Endothelial cell of hepatic sinusoid (primary cell): Measurements from ENCODE around the gene KAT6B.
"Not testable (repeated sequence)": the region's sequence is repeated elsewhere in the genome, so short reads cannot be mapped to it uniquely, and the experiment has no call there.

Source experiments
- in situ Hi-C: cut with HindIII; loops from 2 replicates; pipeline ENCODE4 v1.10.0; 2017; ENCODE audit warnings: low sequenced_read_pairs

Gene KAT6B

DNA sequence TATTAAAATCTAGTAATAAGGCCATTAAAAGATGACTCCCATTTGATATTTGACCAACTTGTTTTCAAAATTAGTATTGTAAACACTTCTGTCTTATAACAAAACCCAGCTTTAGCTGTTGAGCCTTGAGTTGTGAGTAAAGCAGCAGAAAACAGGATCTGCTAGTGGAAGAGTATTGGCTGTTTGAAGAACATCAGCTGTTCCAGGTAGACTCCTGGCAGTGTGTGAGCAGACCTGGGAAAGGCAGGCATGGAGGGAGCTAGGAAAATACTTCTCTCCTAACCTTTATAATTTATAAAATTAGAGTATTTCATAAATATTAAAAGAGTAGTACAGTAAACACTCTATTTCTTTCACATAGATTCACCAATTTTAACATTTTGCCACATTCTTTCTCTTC, 29.0 kb downstream of the KAT6B start:
- in situ Hi-C loops: no loop called here

DNA sequence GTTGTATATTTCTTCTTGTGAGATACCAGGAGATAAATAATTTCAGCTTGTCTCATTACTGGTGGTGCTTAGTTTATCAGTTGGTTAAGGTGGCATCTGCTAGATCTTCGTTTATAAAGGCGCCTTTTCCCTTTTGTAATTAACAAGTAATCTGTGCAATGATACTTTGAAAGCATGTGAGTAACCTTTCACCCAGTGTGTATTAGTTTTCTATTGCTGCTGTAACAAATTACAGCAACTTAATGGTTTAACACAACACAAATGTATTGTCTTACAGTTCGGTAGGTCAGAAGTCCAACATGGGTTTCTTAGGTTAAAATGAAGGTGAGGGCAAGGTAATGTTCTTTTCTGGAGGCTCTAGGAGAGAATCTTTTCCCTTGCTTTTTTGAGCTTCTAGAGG, 30.5 kb downstream of the KAT6B start:
- in situ Hi-C loops: no loop called here

DNA sequence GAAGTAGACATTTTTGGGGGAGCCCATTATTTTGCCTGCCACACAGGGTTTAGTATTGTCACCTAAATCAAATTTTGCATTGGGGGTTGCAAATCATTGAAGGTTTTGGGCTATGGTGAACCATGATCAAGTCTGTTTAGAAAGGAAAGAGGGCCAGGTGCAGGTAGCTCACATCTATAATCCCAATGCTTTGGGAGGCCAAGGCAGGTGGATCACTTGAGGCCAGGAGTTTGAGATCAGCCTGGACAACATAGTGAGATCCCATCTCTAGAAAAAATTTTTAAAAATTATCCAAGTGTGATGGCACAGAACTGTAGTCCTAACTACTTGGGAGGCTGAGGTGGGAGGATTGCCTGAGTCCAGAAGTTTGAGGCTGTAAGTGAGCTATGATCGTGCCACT, 31.2 kb downstream of the KAT6B start:
- in situ Hi-C loops: no loop called here

DNA sequence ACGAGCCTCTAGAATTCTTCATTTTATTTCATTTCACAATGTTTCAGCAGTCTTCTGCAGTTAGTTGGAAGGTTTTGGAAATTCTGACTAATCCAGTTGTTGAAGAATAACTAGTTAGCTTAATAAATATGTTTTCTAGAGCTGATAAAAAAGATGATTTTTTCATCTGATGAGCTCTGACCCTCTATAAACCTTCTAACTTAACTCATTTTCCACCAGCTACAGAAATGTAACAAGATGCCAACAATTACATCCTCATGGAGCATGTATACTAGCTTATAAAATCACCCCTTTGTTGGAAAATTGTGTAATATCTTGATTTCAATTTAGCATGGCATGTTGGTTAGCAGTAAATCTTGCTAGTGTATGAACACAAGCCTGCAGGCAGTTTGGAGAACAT, 33.1 kb downstream of the KAT6B start:
- in situ Hi-C loops: no loop called here

DNA sequence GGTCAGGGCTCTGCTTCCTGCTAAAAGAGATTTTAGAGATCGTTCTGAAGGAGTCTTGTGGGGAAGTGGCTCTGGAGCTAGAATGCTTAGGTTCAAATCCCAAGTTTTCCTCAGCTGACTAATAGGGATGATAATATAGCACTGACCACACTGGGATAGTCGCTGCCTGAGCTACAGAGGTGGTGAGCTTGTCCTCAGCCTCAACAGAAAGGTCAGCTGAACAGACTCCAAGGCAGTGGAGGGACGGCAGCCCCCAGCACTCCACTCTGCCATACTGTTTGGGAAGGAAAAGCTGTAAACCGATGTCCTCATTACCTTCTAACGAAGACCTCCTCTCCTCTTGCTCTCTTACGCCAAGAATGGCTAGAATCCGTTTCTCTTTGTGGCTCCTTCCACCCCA, 36.2 kb downstream of the KAT6B start:
- in situ Hi-C loops: no loop called here

DNA sequence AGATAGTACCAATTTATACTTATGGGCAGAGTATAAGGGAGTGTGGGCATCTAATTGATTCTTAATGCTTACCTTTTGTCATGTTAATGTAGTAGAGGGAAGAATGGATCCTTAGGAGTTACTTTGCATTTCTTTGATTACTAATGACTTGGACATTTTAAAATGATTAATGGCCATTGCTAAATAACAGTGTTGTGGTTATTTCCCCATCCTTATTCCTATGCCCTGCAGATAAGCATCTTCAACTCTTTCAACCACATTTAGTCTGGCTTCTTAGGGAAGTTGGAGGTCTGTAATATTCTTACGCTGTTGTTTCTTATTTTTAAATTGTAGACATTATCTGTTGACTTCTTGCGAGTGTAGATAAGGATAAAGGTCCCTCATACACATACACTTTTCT, 37.2 kb downstream of the KAT6B start:
- in situ Hi-C loops: no loop called here

DNA sequence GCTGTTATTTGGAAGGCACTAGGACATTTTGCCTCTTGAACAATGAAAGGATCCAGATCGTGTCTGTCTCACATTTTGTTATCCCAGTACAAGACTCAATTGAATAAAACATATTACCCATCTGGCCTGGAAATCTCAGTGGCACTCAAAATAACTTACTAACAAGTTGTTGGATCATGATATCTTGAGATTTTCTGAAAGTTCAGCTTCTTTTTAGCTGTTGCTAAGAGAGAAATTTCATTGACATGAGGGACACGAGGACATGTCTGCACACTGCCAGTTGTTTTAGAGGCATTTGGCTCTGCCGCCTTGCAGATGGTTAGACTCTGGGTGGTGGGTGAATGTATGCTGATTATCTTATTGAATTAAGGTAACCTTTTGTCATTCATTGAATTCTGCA, 41.0 kb downstream of the KAT6B start:
- in situ Hi-C loops: no loop called here

DNA sequence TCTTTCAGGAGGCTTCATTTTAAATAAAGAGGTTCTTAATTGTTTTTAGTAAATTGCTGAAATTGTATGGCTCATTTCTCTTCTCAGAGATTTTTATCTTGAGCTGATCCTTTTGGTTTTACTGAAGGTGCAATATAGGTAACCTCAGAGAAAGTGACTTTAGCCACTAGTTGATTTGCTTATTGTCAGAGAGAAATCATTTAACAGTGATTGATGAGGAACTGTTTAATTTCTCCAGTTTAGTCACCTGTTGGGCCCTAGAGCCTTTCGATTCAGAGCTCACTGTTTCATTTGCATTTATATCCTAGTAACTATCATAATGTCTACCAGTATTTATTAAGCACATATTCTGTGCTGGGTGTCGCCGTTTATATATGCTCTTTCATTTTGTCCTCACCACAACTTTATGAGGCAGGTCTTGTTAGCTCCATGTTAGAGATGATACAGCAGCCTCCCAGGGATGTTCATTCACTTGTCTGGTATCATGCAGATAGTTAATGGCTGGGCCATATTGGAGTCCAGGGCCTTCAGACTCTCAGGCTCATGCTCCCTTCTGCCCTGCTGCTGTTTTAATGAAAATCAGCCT, 42.1 kb downstream of the KAT6B start:
- in situ Hi-C loops: no loop called here

DNA sequence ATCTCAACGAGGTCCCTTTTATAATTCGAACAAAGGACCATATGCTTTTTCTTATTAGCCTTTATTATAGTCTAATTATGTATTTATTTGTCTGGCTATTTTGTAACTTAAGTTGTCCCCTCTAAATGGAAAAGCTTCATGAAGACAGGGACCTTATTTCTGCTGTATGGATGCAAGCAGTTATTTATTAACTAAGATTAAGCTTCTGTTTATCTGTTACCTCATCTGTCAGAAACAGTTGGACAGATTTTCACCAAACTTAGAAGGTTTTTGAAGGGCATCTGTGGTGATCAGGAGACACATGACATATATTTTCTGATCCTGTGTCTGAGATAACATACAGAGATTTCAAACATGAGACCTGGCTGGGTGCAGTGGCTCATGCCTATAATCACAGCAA, 43.2 kb downstream of the KAT6B start:
- in situ Hi-C loops: no loop called here

DNA sequence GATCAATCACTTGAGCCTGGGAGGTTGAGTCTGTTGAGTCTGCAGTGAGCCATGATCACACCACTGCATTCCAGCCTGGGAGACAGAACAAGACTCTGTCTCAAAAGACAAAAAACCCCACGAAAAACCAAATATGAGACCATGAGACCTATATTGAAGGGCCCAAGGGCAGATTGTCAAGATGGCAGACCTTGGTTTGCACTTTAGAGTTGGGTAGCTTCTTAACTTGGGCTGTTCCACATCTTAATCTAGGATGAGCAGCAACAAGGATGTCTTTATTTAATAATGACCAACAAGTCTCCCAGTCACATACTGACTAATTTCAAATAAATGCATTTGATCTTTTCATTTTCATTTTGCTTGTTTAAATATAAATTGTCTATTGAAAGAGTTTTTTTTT, 43.8 kb downstream of the KAT6B start:
- in situ Hi-C loops: no loop called here

DNA sequence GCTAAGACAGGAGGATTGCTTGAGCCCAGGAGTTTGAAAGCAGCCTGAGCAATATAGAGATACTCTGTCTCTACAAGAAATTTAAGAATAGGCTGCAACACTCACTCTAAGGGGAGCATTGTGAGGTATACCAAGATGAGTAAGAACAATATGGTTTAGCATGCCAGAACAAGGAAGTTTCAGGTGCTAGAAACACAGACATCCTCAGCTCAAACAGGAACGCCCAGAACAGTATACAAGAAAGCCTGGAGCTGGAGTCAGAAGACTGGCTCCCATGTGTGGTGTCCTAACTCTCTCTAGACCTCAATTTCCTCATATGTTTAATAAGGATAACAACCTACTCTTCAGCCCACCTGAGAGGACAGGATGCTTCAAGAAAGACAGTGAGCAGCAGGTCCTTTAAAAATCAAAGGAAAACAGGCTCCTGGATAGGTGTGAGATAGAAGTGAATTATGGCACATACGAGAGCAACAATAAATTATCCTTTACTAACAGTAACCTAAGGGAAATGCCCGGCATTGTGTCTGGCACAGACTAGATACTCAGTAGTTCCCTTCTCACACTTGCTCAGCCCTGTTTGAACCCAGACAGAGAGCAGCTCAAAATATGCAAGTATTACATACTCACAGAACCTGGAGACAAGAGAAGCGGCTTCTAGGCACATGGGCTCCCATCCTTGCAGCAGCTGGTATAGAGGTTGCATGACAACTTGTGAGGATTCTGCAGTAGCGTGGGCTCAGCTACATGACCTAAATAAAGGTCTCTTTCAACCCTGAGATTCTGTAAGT, 45.4 kb downstream of the KAT6B start:
- in situ Hi-C loops: no loop called here

DNA sequence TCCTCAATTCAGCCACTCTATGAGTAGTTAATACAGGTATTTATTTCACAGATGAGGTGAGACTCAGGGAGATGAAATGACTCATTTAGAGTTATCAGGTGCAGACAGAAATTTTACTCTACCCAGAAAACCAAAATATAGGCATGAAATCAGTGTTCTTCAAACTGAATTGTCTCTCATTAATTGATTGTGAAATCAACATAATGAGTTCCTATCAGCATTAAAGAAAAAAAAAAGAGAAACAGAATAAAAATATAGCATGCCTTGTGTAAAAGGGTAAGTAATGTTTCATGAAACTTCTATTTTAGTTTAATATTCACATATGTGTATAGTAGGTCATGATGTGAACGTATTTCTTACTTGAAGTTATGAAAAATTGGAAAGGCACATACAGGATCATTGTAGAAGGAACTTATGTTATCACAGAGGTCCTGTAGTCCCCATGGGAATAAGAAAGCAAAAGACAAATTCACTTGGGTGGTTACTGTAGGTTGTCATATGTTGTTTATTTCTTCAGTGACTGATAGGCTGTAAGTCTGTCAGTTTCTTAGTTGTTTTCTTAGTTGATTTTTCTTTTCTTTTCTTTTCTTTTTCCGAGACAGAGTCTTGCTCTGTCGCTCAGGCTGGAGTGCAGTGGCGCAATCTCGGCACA, 47.5 kb downstream of the KAT6B start:
- in situ Hi-C loops: no loop called here

DNA sequence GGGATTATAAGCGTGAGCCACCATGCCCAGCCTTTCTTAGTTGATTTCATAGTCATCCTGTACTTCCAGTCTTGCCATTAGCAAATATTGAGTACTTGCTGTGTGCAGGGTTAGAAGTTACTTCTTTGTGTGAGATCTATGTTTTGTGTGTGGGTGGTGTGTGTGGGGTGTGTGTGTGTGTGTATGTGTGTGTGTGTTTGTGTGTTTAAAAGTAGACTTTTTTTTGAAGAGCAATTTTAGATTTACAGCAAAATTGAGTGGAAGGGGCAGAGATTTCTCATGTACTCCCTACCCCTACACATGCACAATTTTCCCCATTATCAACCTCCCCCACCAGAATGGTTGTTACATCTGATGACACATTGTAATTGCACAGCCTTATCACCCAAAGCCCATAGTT, 48.2 kb downstream of the KAT6B start:
- in situ Hi-C loops: no loop called here

DNA sequence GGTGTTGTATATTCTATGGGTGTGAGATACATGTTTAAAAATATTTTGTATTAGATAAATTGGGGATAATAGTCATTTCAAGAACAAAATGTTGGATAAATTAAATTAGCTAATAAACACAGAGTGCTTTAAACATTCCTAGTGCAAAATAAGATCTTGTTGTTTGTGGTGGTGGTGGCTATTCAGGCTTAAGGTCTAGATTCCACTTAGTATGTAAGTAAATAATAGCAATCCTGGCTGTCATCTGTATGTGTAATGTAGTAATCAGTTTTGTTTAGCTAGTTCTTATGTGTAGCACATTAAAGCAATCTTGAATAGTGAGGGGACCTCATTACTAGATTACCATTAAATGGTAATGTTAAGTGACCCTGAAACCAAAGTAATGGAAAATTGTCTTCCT, 48.7 kb downstream of the KAT6B start:
- in situ Hi-C loops: no loop called here

DNA sequence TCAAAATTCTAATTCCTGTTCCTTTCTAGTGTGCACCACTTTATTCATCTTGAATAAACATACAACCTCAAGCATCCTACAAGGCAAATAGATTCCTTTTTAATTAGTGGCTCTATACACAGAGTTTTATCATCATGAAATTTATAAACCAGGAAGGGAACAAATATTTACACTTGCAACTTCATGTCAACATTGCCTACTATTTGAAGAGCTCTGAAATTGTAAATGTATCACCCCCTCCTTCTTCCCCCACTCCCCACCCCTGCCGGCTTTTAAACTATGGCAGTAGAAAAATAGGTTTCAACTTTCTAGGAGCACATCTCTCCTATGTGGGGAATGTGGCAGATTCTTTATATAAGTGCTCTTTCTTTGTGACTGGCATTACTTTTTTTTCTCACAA, 49.6 kb downstream of the KAT6B start:
- in situ Hi-C loops: no loop called here

DNA sequence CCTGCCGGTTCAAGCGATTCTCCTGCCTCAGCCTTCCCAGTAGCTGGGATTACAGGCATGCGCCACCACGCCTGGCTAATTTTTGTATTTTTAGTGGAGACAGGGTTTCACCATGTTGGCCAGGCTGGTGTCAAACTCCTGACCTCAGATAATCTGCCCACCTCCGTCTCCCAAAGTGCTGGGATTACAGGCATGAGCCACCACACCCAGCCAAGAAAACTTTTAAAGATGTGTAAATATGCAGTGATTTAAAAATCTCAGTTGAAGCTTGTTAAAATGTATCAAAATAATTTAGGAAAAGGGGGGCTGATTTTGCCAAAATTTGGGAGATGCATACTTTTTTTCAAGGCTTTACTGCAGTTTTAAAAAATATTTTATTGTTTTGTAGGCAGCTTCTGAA, 50.7 kb downstream of the KAT6B start:
- in situ Hi-C loops: not testable (repeated sequence)

DNA sequence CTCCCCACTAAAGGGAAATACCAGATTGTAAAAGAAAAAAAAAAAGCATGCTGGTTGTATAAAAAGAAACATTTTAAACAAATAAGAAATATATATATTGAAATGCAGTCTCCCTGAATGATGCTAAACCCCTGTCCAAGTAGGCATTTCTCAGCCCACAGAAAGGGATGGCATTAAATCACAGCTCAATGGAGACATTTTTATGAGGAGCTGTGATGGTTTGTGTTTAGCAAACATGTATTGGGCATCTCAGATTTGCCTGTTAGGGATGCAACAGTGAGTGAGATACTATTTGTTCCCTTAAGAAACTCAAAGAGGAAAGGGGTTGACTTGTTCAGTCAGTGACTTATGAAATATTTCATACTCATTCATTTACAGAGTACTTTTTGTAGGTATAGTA, 51.5 kb downstream of the KAT6B start:
- in situ Hi-C loops: no loop called here

DNA sequence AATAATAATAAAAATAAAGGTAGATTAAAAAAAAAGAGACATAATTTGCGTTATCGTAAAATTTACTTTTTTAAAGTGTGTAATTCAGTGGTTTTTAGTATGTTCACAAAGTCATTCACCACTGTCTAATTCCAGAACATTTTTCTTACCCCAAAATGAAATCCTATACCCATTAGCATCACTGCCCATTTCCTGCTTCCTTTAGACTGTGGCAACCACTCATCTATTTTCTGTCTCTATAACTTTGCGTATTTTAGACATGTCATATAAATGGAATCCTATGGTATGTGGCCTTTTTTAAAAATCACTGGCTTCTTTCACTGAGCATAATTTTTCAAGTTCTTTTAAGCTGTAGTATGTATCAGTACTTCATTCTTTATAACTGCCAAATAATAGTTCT, 53.6 kb downstream of the KAT6B start:
- in situ Hi-C loops: no loop called here

DNA sequence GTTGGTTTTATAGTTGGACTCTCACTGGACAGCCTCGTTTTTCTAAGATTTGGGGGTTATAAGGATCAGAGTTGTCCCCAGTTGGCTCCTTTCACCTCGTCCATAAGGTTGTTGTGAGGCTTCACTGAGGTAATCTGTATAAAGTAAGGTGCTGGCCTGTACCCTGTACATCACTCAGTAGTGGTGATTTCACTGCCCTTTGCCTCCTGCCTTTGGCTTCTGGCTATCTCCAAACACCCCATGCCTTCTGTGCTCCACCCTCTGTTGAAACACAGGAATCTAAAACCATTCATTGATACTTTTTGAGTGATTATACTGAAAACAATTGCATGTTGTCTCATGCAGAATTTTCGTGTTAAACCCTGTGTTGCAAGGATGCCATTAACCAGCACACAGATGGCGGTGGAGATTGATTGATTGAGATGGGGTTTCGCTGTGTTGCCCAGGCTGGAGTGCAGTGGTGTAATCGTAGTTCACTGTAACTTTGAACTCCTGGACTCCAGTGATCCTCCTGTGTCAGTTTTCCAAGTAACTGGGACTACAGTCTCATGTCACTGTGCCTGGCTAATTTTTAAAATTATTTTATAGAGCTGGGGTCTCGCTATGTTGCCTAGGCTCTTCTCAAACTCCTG, 55.0 kb downstream of the KAT6B start:
- in situ Hi-C loops: no loop called here

DNA sequence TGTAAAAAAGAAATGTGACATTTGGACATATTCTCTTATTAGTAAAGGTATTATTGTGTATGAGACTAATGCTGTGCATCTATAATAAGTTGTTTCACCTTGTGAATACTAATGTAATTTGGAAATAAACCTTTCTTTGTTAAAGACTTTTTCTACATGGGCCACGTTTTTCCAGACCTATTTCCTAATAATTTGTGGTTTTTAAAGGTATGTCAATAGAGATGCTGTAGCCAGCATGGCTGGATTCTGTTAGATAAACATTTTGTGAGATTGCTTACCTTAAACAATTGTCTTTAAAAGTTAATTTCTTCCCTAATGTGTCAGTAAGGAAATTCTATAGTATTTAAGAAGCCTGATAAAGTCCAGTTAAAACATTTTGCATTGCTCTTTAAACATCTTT, 56.0 kb downstream of the KAT6B start:
- in situ Hi-C loops: no loop called here

DNA sequence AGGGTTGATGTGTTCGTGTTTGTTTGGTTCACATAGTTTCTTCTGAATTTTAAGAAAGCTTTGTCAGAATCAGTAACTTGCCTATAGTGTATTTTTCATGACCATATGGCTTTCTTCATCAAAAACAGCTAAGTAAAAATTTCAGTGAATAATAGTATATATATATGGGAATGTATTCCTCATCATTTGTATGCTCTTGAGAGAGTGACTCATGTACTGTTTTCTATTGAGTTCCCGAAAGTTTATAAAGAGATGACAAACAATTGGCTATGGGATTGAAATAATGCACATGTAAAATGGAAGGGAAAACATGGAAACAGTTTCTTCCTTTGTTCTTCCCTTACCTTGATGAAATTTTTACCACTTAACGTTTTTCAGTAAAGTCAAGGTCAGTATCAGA, 56.4 kb downstream of the KAT6B start:
- in situ Hi-C loops: no loop called here

DNA sequence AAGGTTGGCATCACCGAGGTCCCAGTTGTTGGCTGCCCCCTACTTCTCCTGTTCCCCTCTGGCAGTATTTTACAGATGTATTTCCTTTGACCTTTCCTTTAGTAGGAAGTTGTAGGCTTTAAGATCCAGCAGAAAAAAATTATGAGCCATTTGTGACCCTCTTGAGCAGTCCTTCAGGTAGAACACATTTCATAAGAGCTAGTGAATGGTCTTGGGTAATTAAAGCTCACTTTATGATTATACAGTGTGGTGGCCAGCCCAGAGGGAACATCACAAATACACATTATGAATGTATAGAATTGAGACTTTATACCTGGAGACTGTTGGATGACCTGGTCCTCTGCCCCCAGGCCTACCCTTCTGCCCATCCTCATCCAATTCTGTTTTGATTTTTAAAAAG, 57.0 kb downstream of the KAT6B start:
- in situ Hi-C loops: no loop called here
